Liver (tissue), 9 donors: ENCODE data around the gene DYSF. TPM values are rescaled to one million over a fixed set of nuclear protein-coding genes. Genes with fewer than 3 reads are reported as not detected.

Source experiments
- DNase-seq: peaks from one replicate; pipeline ENCODE4 v3.0.0-alpha.2; 2017; ENCODE audit warnings: low spot score
- H3K27ac ChIP-seq, 2 donors: one replicate each; pipeline ENCODE4 v1.7.0; 2013; ENCODE audit warnings: inconsistent platforms in 2 of 2, low read length in 2 of 2, control low read depth in 1 of 2, low read depth in 1 of 2, mild to moderate bottlenecking in 1 of 2
- H3K27me3 ChIP-seq, 4 donors: one replicate each; pipeline versions ENCODE4 v1.6.1 to v1.7.0; 2013; ENCODE audit warnings: low read length in 3 of 4, inconsistent platforms in 1 of 4, mild to moderate bottlenecking in 1 of 4, moderate library complexity in 1 of 4; ENCODE audit not compliant: control insufficient read depth in 4 of 4, insufficient read depth in 4 of 4
- H3K36me3 ChIP-seq, 4 donors: one replicate each; pipeline versions ENCODE4 v1.6.1 to v1.7.0; 2013; ENCODE audit warnings: low read length in 3 of 4, mild to moderate bottlenecking in 3 of 4, low read depth in 1 of 4, moderate library complexity in 1 of 4; ENCODE audit not compliant: control insufficient read depth in 4 of 4, insufficient read depth in 3 of 4
- H3K4me1 ChIP-seq, 4 donors: one replicate each; pipeline versions ENCODE4 v1.6.1 to v1.7.0; 2013; ENCODE audit warnings: low read length in 3 of 4, mild to moderate bottlenecking in 3 of 4, moderate library complexity in 1 of 4; ENCODE audit not compliant: control insufficient read depth in 4 of 4, insufficient read depth in 4 of 4
- H3K4me3 ChIP-seq, 3 donors: one replicate each; pipeline versions ENCODE4 v1.6.1 to v1.7.0; 2013; ENCODE audit warnings: low read length in 3 of 3, control low read depth in 1 of 3, low read depth in 1 of 3, mild to moderate bottlenecking in 1 of 3
- H3K9ac ChIP-seq, 2 donors: one replicate each; pipeline ENCODE4 v1.7.0; 2013; ENCODE audit warnings: low read length in 2 of 2, mild to moderate bottlenecking in 2 of 2, moderate library complexity in 2 of 2, control low read depth in 1 of 2, low read depth in 1 of 2
- H3K9me3 ChIP-seq, 4 donors: one replicate each; pipeline versions ENCODE4 v1.6.1 to v1.7.0; 2013; ENCODE audit warnings: low read length in 3 of 4; ENCODE audit not compliant: control insufficient read depth in 4 of 4
- ATF3 ChIP-seq: IDR thresholded peaks from 2 replicates; pipeline ENCODE4 v1.6.1; 2016; ENCODE audit warnings: antibody characterized with exemption
- CTCF ChIP-seq: fragments of 150-350 bp; IDR thresholded peaks from 2 replicates; pipeline ENCODE4 v1.5.1; 2017; ENCODE audit warnings: improper control_type of control experiment, low read depth, low read length; ENCODE audit not compliant: missing input control
- EGR1 ChIP-seq, 2 donors: IDR thresholded peaks; 2 replicates each; pipeline ENCODE4 v1.6.1; 2016 to 2018; ENCODE audit warnings: antibody characterized with exemption in 2 of 2, low read depth in 2 of 2
- FOXA1 ChIP-seq: IDR thresholded peaks from 2 replicates; pipeline ENCODE4 v1.6.1; 2016; ENCODE audit warnings: antibody characterized with exemption
- FOXA2 ChIP-seq: IDR thresholded peaks from 2 replicates; pipeline ENCODE4 v1.6.1; 2016; ENCODE audit warnings: antibody characterized with exemption
- GABPA ChIP-seq, 2 donors: IDR thresholded peaks in 1 of 2; conservative IDR thresholded peaks in 1 of 2; 2 replicates each; pipeline ENCODE4 v1.6.1; 2016; ENCODE audit warnings: antibody characterized with exemption in 2 of 2, mild to moderate bottlenecking in 1 of 2, moderate library complexity in 1 of 2
- HNF4A ChIP-seq, 2 donors: conservative IDR thresholded peaks; 2 replicates each; pipeline ENCODE4 v1.6.1; 2016; ENCODE audit warnings: antibody characterized with exemption in 2 of 2, mild to moderate bottlenecking in 2 of 2
- HNF4G ChIP-seq: IDR thresholded peaks from 2 replicates; pipeline ENCODE4 v1.6.1; 2016; ENCODE audit warnings: antibody characterized with exemption
- MAX ChIP-seq: IDR thresholded peaks from 2 replicates; pipeline ENCODE4 v1.6.1; 2016; ENCODE audit warnings: antibody characterized with exemption
- NR2F2 ChIP-seq: IDR thresholded peaks from 2 replicates; pipeline ENCODE4 v1.6.1; 2016; ENCODE audit warnings: antibody characterized with exemption
- RAD21 ChIP-seq, 2 donors: IDR thresholded peaks; 2 replicates each; pipeline ENCODE4 v1.6.1; 2016; ENCODE audit warnings: antibody characterized with exemption in 2 of 2, mild to moderate bottlenecking in 2 of 2
- REST ChIP-seq: IDR thresholded peaks from 2 replicates; pipeline ENCODE4 v1.6.1; 2016; ENCODE audit warnings: antibody characterized with exemption, mild to moderate bottlenecking
- RXRA ChIP-seq, 2 donors: IDR thresholded peaks; 2 replicates each; pipeline ENCODE4 v1.6.1; 2017 to 2018; ENCODE audit warnings: antibody characterized with exemption in 2 of 2, mild to moderate bottlenecking in 1 of 2
- SP1 ChIP-seq: IDR thresholded peaks from 2 replicates; pipeline ENCODE4 v1.6.1; 2018; ENCODE audit warnings: antibody characterized with exemption, mild to moderate bottlenecking
- TAF1 ChIP-seq: conservative IDR thresholded peaks from 2 replicates; pipeline ENCODE4 v1.6.1; 2016; ENCODE audit warnings: antibody characterized with exemption, mild to moderate bottlenecking
- YY1 ChIP-seq: IDR thresholded peaks from 2 replicates; pipeline ENCODE4 v1.6.1; 2016; ENCODE audit warnings: antibody characterized with exemption, mild to moderate bottlenecking
- ZBTB33 ChIP-seq: IDR thresholded peaks from 2 replicates; pipeline ENCODE4 v1.6.1; 2016; ENCODE audit warnings: antibody characterized with exemption
- WGBS: extraction: QIAGEN DNeasy Blood & Tissue Kit; methylation state at CpG from one replicate; pipeline ENCODE4 v1.1.7; 2013; 5-methylcytosine and 5-hydroxymethylcytosine counted together
- polyA plus RNA-seq, 2 donors: library from polyadenylated mRNA; stranded (reverse) in 1 of 2; unstranded in 1 of 2; fragments of 200-250 nt in 1 of 2; fragments of >200 nt in 1 of 2; fragmentation: Nextera tagmentation in 1 of 2; extraction: Ambion mirVana in 1 of 2; gene quantifications; one replicate each; pipeline versions ENCODE4 v1.2.1 to v1.2.3, GENCODE V29; 2013 to 2015
- total RNA-seq, 2 donors: library from RNA; depleted of rRNA; stranded (reverse); fragments of >200 nt; gene quantifications; one replicate each; pipeline ENCODE4 v1.2.3, GENCODE V29; 2014
- donor health status: healthy.
- donor health status: healthy.
- donor health status: healthy.
- donor health status: healthy.
- donor health status: healthy.

Gene DYSF
- total and polyA plus RNA-seq, 4 donors = 8.5 to 20.8 (median 13.6) TPM

GRCh38 chr2:71674158-71674851, 220.9 kb downstream of the DYSF start:
- Histone ChIP-seq H3K9ac (no peak overlapping the region), H3K9me3 (no peaks in the 10 kb centered on the region), H3K4me3 (no peak overlapping the region), H3K27me3 (no peaks in the 10 kb centered on the region), H3K4me1 (peaks cover 0 to 3% (median 0%) of the 10 kb centered on the region in 4 donors), H3K36me3 (peaks cover 0 to 8% (median 4%) of the 10 kb centered on the region in 4 donors), H3K27ac (no peak overlapping the region)
- WGBS = 94% methylated on average over 7 of the region's 7 CpGs
- no peak for TF ChIP-seq FOXA2
- TF ChIP-seq ATF3 = no peak
- DNase-seq = no peak

- no peak for DNase-seq
- no peak for TF ChIP-seq FOXA1
- TF ChIP-seq FOXA2 = no peak
- TF ChIP-seq GABPA (IDR thresholded peaks at IDR 0.05 in 1 of 2, conservative IDR thresholded peaks at IDR 0.05 in 1 of 2) = no peak
- no peak for TF ChIP-seq CTCF
- no peak for TF ChIP-seq REST
- TF ChIP-seq RXRA (IDR thresholded peaks at IDR 0.05) = no peak
- TF ChIP-seq MAX = no peak
- no peak for TF ChIP-seq YY1
- no peak for TF ChIP-seq HNF4G
- no peak for TF ChIP-seq EGR1 (IDR thresholded peaks at IDR 0.05; ENCODE audit: low read depth in 2 of 2)
- TF ChIP-seq RAD21 (IDR thresholded peaks at IDR 0.05) = no peak
- TF ChIP-seq ATF3 = no peak
- no peak for TF ChIP-seq HNF4A (conservative IDR thresholded peaks at IDR 0.05)
- TF ChIP-seq ZBTB33 = no peak
- TF ChIP-seq SP1 = no peak
- TF ChIP-seq NR2F2 = no peak
- no peak for TF ChIP-seq TAF1
- Histone ChIP-seq H3K27ac (no peak overlapping the region), H3K36me3 (peaks cover 0 to 7% (median under 1%) of the 10 kb centered on the region in 4 donors), H3K9ac (no peak overlapping the region), H3K4me3 (no peak overlapping the region), H3K27me3 (no peaks in the 10 kb centered on the region), H3K4me1 (no peaks in the 10 kb centered on the region), H3K9me3 (no peaks in the 10 kb centered on the region)
- 83% methylated on average over 9 of the region's 9 CpGs for WGBS
These were observed 221.9 kb downstream of the DYSF start for GRCh38 chr2:71675296-71675695.
